ENCODE results near the gene TRAF3IP1.

DNA sequence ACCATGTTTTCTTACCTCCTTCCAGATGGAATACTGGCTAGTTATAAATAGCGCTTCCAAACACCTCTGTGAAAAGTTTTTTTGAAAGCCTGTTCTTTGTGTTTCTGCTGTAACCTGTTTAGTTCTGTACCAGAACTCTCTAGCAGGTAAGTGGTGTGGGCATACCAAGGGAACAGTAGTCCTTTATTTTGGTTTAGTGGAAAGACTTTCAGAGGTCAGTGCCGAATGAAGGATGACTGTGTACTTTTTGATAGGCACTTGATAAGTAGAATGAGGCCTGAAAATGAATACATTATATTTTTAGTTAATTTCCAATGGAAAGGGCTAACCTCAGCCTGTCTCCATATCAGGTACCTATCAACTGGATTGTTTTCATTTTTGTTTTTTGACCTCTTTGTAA is 78.8 kb downstream of the TRAF3IP1 start:
- TF ChIP-seq ELF4 (IDR thresholded peaks at IDR 0.05) (no peak), HDGF (IDR thresholded peaks at IDR 0.05; ENCODE audit: borderline replicate concordance) (no peak), FOXM1 (IDR thresholded peaks at IDR 0.05; ENCODE audit: borderline replicate concordance) (no peak), SUZ12 (IDR thresholded peaks at IDR 0.05) (no peak), BHLHE40 (IDR thresholded peaks at IDR 0.05; ENCODE audit: borderline replicate concordance) (no peak)
- TF ChIP-seq, protein P1, sequence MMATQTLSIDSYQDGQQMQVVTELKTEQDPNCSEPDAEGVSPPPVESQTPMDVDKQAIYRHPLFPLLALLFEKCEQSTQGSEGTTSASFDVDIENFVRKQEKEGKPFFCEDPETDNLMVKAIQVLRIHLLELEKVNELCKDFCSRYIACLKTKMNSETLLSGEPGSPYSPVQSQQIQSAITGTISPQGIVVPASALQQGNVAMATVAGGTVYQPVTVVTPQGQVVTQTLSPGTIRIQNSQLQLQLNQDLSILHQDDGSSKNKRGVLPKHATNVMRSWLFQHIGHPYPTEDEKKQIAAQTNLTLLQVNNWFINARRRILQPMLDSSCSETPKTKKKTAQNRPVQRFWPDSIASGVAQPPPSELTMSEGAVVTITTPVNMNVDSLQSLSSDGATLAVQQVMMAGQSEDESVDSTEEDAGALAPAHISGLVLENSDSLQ (IDR thresholded peaks at IDR 0.05) = no peak
